Activated CD4-positive, alpha-beta T cell treated with anti-CD3 and anti-CD28 coated beads for 24 hours (primary cell): ENCODE measurements around the gene RASAL3.

Source experiments
- DNase-seq, 2 donors: peaks; one replicate each; pipeline ENCODE4 v3.0.0-alpha.2; 2020; ENCODE audit warnings: low read depth in 2 of 2

Gene RASAL3

GRCh38 chr19:15436012-15436825 lies 28.1 kb downstream of the RASAL3 start:
- no peak for DNase-seq

GRCh38 chr19:15433519-15434069 lies 30.8 kb downstream of the RASAL3 start:
- DNase-seq, result no peak

GRCh38 chr19:15432629-15433518 lies 31.5 kb downstream of the RASAL3 start:
- DNase-seq, result peak; percentile 85 to 92

- no peak for DNase-seq
Observed at GRCh38 chr19:15432018-15432494, 32.3 kb downstream of the RASAL3 start.

GRCh38 chr19:15431396-15432017 lies 32.8 kb downstream of the RASAL3 start:
- no peak for DNase-seq

GRCh38 chr19:15430526-15431120 lies 33.7 kb downstream of the RASAL3 start:
- DNase-seq, result no peak

- no peak for DNase-seq
Observed at GRCh38 chr19:15429825-15430467, 34.4 kb downstream of the RASAL3 start.

GRCh38 chr19:15428956-15429824 lies 35.2 kb downstream of the RASAL3 start:
- no peak for DNase-seq

- DNase-seq, result no peak
Observed at GRCh38 chr19:15427991-15428471, 36.3 kb downstream of the RASAL3 start.

- DNase-seq, result no peak
Observed at GRCh38 chr19:15427350-15427700, 37.0 kb downstream of the RASAL3 start.

- no peak for DNase-seq
Observed at GRCh38 chr19:15426485-15427349, 37.6 kb downstream of the RASAL3 start.

- no peak for DNase-seq
Observed at GRCh38 chr19:15425321-15425950, 38.9 kb downstream of the RASAL3 start.

- DNase-seq, result no peak
Observed at GRCh38 chr19:15424692-15425272, 39.6 kb downstream of the RASAL3 start.

- DNase-seq, result no peak
Observed at GRCh38 chr19:15424121-15424520, 40.2 kb downstream of the RASAL3 start.

GRCh38 chr19:15423130-15423529 lies 41.2 kb downstream of the RASAL3 start:
- DNase-seq, result no peak

GRCh38 chr19:15422296-15423075 lies 41.9 kb downstream of the RASAL3 start:
- DNase-seq, result no peak

GRCh38 chr19:15421721-15422260 lies 42.6 kb downstream of the RASAL3 start:
- DNase-seq, result no peak
